ENCODE results near the gene STK32C.

DNA sequence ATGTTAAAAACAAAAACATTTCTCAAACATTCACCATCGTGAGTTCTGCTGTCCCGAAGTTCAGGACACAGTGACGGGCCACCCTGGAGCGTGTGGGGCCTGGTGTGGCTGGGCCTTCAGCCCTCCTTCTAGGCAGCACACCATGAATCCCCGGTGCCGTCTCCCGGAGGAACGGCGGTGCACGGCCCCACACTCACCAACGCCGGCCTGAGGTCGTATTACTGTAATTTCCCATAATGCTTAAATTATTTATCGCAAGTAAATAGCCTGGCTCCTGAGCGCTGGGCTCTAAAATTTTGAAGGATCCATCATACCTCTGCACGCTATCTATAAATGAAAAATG, 1.4 kb downstream of the STK32C start:
- TF ChIP-seq POLR2A (IDR thresholded peaks at IDR 0.05), result no peak
- TF ChIP-seq, protein P1, sequence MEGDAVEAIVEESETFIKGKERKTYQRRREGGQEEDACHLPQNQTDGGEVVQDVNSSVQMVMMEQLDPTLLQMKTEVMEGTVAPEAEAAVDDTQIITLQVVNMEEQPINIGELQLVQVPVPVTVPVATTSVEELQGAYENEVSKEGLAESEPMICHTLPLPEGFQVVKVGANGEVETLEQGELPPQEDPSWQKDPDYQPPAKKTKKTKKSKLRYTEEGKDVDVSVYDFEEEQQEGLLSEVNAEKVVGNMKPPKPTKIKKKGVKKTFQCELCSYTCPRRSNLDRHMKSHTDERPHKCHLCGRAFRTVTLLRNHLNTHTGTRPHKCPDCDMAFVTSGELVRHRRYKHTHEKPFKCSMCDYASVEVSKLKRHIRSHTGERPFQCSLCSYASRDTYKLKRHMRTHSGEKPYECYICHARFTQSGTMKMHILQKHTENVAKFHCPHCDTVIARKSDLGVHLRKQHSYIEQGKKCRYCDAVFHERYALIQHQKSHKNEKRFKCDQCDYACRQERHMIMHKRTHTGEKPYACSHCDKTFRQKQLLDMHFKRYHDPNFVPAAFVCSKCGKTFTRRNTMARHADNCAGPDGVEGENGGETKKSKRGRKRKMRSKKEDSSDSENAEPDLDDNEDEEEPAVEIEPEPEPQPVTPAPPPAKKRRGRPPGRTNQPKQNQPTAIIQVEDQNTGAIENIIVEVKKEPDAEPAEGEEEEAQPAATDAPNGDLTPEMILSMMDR (IDR thresholded peaks at IDR 0.05), result no peak
- no peak for TF ChIP-seq EP300 (IDR thresholded peaks at IDR 0.05)

Data from tibial nerve (tissue), 4 donors.